ENCODE data around the gene NKX1-2.

DNA sequence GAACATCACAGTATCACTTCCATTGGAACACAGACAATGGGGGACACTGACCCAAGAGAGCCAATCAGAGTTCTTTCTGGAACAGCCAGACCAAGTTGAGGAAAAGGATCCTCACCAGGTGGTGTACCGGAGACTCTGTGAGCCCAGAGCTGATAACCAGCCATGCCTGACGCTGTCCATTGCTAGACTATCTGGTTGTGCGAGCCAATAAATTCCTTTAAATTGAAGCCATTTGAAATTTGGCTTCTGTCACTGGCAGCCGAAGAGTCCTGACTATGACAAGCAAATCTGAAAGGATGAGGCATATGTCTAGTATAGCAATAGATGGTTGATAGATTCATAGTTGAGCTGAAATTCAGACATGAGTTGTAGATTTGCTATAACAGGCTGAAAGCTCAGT is 8.6 kb upstream of the NKX1-2 start:
- TF ChIP-seq, protein P1, sequence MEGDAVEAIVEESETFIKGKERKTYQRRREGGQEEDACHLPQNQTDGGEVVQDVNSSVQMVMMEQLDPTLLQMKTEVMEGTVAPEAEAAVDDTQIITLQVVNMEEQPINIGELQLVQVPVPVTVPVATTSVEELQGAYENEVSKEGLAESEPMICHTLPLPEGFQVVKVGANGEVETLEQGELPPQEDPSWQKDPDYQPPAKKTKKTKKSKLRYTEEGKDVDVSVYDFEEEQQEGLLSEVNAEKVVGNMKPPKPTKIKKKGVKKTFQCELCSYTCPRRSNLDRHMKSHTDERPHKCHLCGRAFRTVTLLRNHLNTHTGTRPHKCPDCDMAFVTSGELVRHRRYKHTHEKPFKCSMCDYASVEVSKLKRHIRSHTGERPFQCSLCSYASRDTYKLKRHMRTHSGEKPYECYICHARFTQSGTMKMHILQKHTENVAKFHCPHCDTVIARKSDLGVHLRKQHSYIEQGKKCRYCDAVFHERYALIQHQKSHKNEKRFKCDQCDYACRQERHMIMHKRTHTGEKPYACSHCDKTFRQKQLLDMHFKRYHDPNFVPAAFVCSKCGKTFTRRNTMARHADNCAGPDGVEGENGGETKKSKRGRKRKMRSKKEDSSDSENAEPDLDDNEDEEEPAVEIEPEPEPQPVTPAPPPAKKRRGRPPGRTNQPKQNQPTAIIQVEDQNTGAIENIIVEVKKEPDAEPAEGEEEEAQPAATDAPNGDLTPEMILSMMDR (IDR thresholded peaks at IDR 0.05), result no peak
- no peak for TF ChIP-seq ZFX (IDR thresholded peaks at IDR 0.05; ENCODE audit: borderline replicate concordance)
